ENCODE measurements around the gene LCE3A. TPM values are rescaled to one million over a fixed set of nuclear protein-coding genes. Genes with fewer than 3 reads are reported as not detected.

Gene LCE3A
- total and polyA plus RNA-seq, 2 experiments from 2014 or later = not detected

DNA sequence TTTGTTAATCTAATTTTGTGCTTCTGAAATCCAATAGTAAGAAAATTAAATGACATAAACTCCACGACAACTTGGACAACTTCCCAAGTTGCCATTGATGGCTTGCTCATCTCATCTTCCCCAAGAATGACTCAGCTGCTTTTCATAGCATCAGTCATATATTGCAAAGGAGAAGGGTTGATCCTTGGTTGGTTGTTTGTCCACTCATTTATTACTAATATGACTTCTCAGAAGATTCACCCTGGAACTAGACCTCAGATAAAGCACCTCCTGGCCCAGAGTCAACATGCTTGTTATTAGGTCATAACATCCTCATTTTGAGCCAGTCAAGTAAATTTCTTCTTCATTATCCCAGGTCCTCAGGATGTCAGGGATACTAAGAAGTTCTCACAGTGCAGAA lies 40.3 kb downstream of the LCE3A start:
- no peak overlapping the region for H3K4me3 ChIP-seq
- peaks cover 13% of the 10 kb centered on the region; the same call in 1 of the 2 replicates for H3K9me2 ChIP-seq (ENCODE audit: insufficient read depth)
- H3K79me2 ChIP-seq (replicated peaks; ENCODE audit: insufficient read depth) = no peaks in the 10 kb centered on the region
- H3K36me3 ChIP-seq (ENCODE audit: insufficient read depth) = no peaks in the 10 kb centered on the region
- no peak overlapping the region for H3K4me2 ChIP-seq
- Mint-ChIP-seq H3K4me3 (no peak overlapping the region), H3K36me3 (ENCODE audit: low read depth) (no peaks in the 10 kb centered on the region), H3K9me3 (peaks cover 6% of the 10 kb centered on the region; the same call in 1 of the 3 replicates), H3K4me1 (peaks cover 15% of the 10 kb centered on the region), H3K27me3 (ENCODE audit: insufficient read depth, low read depth, poor library complexity) (no peaks in the 10 kb centered on the region), H3K27ac (no peak overlapping the region)
- no peak overlapping the region for H2AFZ ChIP-seq
- TF ChIP-seq, protein P1, sequence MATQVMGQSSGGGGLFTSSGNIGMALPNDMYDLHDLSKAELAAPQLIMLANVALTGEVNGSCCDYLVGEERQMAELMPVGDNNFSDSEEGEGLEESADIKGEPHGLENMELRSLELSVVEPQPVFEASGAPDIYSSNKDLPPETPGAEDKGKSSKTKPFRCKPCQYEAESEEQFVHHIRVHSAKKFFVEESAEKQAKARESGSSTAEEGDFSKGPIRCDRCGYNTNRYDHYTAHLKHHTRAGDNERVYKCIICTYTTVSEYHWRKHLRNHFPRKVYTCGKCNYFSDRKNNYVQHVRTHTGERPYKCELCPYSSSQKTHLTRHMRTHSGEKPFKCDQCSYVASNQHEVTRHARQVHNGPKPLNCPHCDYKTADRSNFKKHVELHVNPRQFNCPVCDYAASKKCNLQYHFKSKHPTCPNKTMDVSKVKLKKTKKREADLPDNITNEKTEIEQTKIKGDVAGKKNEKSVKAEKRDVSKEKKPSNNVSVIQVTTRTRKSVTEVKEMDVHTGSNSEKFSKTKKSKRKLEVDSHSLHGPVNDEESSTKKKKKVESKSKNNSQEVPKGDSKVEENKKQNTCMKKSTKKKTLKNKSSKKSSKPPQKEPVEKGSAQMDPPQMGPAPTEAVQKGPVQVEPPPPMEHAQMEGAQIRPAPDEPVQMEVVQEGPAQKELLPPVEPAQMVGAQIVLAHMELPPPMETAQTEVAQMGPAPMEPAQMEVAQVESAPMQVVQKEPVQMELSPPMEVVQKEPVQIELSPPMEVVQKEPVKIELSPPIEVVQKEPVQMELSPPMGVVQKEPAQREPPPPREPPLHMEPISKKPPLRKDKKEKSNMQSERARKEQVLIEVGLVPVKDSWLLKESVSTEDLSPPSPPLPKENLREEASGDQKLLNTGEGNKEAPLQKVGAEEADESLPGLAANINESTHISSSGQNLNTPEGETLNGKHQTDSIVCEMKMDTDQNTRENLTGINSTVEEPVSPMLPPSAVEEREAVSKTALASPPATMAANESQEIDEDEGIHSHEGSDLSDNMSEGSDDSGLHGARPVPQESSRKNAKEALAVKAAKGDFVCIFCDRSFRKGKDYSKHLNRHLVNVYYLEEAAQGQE (IDR thresholded peaks at IDR 0.05; ENCODE audit: unreplicated experiment) = no peak
- TF ChIP-seq JUNB (IDR thresholded peaks at IDR 0.05; ENCODE audit: unreplicated experiment) (no peak), ZNF114 (CRISPR knock-in tag; IDR thresholded peaks at IDR 0.05) (no peak), CREB1 (CRISPR knock-in tag; IDR thresholded peaks at IDR 0.05; ENCODE audit: low read depth) (no peak), CTCF (conservative IDR thresholded peaks at IDR 0.05; ENCODE audit: low read depth in 2 of 2) (no peak), NANOG (IDR thresholded peaks at IDR 0.05; ENCODE audit: borderline replicate concordance) (no peak), ETS1 (IDR thresholded peaks at IDR 0.05) (no peak), EZH2 (IDR thresholded peaks at IDR 0.05; ENCODE audit: low read depth, unreplicated experiment) (no peak), STAT1 (IDR thresholded peaks at IDR 0.05; ENCODE audit: unreplicated experiment) (no peak), ZNF331 (CRISPR knock-in tag; IDR thresholded peaks at IDR 0.05; ENCODE audit: low read depth) (no peak), POLR2AphosphoS5 (IDR thresholded peaks at IDR 0.05; ENCODE audit: low read depth) (no peak), ZNF462 (CRISPR knock-in tag; IDR thresholded peaks at IDR 0.05) (no peak), EZH2phosphoT487 (IDR thresholded peaks at IDR 0.05; ENCODE audit: unreplicated experiment) (no peak)
- ATAC-seq = no peak
- no peaks in the 10 kb centered on the region for H3F3A ChIP-seq (replicated peaks; ENCODE audit: low read depth)
- no peaks in the 10 kb centered on the region for H3K27me3 ChIP-seq (ENCODE audit: insufficient read depth)
- H3K4me1 ChIP-seq (ENCODE audit: insufficient read depth) = peaks cover 20% of the 10 kb centered on the region
- DNase-seq (ENCODE audit: low spot score) = no peak
- no peaks in the 10 kb centered on the region for H4K20me1 ChIP-seq (replicated peaks; ENCODE audit: insufficient read depth)
- H3K27ac ChIP-seq (ENCODE audit: low read depth) = no peak overlapping the region
